GM13976 (cell line): ENCODE data around the gene CFAP20.

Source experiments
- DNase-seq: peaks from one replicate; pipeline ENCODE4 v3.0.0; 2012; ENCODE audit warnings: low spot score
- in situ Hi-C: fragments of 300-500 bp; cut with MboI; formaldehyde crosslinking; loops from one replicate; pipeline ENCODE4 v1.12.0; 2022; ENCODE audit warnings: low sequenced_read_pairs, mixed read lengths, inconsistent platforms; ENCODE audit not compliant: unreplicated experiment
- TF ChIP-seq, protein P1 (sequence below): IDR thresholded peaks from 2 replicates; pipeline ENCODE4 v1.5.1; 2012; ENCODE audit warnings: borderline replicate concordance, mild to moderate bottlenecking; ENCODE audit not compliant: insufficient read depth; ENCODE audit errors: extremely low read depth, missing control alignments, control extremely low read depth

CFAP20 gene

DNA sequence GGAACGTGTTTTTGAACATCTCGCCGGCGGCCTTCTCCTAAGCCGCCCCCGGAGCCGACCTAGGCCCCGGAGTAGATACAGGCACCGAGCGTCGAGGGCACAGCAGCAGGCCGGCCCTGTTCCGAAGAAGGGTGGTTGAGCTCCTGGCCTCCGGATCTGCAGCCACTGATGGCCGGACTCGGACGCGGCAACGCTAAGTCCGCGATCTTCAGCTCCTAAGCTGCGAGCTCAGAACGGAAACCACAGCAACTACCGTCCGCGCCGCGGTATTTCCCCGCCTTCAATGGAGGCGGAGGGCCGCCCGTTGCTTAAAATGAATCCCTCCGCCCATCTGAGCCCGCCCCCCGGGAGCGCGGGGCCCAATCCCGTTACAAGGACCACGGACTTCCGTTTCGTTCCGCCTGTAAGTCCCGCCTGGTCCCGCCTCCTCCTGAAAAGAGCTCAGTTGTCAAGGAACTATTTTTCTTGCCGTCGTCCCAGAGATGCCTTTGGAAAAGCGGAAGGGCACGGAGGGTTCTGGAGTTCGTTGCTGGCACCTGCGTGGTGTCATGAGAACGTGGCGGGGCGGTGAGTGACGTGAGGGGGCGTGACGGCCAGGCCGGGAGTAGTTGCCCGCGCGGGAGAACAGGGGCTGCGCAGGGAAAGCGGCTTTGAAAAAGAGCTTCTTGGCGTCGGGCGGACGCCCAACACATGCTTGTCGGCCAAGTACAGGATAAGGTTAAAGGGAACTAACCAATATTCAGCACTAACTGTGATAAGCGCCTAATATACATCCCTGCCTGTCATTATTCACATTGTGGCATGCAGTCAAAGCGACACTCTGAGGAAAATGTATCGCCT, at the start of gene CFAP20:
CFAP20 (minus strand) TSS at position 285 of the 840 bp plus-strand sequence; CDS start at position 19, 266 bp downstream.
- in situ Hi-C loops = loop anchor here (10.0 kb wide), 1 partner anchor 115 kb away; no protein-coding TSS in a partner anchor
- TF ChIP-seq, protein P1, sequence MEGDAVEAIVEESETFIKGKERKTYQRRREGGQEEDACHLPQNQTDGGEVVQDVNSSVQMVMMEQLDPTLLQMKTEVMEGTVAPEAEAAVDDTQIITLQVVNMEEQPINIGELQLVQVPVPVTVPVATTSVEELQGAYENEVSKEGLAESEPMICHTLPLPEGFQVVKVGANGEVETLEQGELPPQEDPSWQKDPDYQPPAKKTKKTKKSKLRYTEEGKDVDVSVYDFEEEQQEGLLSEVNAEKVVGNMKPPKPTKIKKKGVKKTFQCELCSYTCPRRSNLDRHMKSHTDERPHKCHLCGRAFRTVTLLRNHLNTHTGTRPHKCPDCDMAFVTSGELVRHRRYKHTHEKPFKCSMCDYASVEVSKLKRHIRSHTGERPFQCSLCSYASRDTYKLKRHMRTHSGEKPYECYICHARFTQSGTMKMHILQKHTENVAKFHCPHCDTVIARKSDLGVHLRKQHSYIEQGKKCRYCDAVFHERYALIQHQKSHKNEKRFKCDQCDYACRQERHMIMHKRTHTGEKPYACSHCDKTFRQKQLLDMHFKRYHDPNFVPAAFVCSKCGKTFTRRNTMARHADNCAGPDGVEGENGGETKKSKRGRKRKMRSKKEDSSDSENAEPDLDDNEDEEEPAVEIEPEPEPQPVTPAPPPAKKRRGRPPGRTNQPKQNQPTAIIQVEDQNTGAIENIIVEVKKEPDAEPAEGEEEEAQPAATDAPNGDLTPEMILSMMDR = no peak
- DNase-seq = peak; percentile 95

- in situ Hi-C loops = no loop called here
- no peak for DNase-seq
- TF ChIP-seq, protein P1 = no peak
Observed at GRCh38 chr16:58177353-58177710, 48.2 kb upstream of the CFAP20 start.

DNA sequence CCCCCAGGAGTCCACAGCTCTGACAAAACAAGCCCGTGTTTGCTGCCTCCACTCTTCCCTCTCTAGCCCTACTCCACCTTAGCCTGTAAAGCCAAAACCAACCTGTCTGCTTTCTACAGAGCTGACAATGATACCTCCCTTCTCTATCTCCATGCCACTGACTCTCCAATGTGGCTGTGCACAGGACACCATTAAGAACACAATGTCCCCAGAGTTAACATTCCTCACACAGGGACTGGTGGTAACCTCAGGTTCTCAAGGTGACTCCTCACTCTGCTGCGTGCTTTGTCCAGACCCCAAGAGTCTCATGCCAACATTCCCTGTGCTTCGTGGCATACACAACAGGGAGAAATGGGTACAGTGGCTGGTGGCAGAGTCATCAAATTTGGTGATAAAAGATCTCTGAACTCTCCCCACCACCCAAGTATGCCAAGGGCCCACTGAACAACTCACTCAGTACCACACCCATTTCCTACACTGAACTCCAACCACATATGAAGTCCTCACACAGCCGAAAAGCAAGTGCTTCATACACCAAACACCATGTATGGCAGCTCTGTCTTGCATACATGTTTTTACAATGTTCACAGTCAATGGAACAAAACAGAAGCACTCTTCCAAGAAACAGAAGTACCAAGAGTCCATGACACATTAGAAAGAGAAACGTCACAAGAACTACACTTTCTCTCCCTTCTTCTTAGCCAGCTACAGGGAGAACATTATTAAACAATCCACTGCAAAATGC, 47.6 kb upstream of the CFAP20 start:
- DNase-seq = no peak
- TF ChIP-seq, protein P1 = no peak
- in situ Hi-C loops = no loop called here

- in situ Hi-C loops = no loop called here
- TF ChIP-seq, protein P1 = no peak
- DNase-seq = no peak
Observed at GRCh38 chr16:58170223-58170622, 41.0 kb upstream of the CFAP20 start.

DNA sequence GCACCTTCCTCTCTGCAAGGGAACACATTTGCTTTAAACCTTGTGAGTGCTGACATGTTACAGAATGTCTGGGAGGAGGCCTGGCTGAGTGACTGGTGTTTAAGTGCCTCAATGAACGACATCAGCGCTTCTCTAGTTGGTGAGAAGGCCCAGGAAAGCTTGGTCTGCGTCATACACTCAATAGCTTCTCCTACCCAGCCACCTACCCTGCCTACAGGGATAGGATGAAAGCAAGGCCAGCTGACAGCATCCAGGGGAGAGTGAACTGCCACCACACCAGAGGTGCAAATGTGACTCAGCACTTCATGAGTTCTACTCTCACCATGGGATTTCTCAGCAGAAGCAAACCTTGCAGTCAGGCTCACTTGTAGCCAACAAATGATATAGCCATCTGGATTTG, 31.7 kb upstream of the CFAP20 start:
- in situ Hi-C loops = no loop called here
- no peak for DNase-seq
- TF ChIP-seq, protein P1 = no peak

DNA sequence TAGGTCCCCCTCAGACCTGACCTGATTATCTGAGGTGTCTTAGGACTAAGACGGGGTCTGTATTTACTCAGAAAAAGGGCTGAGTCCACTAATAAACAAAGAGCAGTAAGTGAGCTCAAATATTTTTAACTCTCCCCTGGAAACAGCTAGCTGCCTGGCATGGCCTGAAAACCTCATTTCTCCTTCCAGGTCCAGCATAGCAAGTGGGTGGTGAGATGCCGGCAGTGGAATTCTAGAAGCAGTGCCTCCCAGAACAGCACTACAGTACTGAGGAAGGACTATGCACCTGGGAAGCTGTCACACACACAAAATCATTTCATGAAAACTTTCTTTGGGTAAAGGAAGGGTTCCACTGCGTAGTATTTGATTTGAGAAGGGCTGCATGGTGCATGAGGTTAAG, 29.5 kb upstream of the CFAP20 start:
- TF ChIP-seq, protein P1 = no peak
- DNase-seq = no peak
- in situ Hi-C loops = no loop called here
